Parathyroid adenoma (tissue), 2 donors: ENCODE measurements around the gene IL36B.
"Not testable (repeated sequence)": the region's sequence is repeated elsewhere in the genome, so short reads cannot be mapped to it uniquely, and the experiment has no call there.

Source experiments
- H2AFZ ChIP-seq: fragments of 300-600 bp; sonication (generic); one replicate; pipeline ENCODE4 v1.7.0; 2017; ENCODE audit warnings: antibody characterized with exemption, mild to moderate bottlenecking
- H3K27ac ChIP-seq: fragments of 300-600 bp; sonication (generic); one replicate; pipeline ENCODE4 v1.7.0; 2017
- H3K27me3 ChIP-seq: fragments of 300-600 bp; sonication (generic); one replicate; pipeline ENCODE4 v1.7.0; 2017; ENCODE audit warnings: low read length; ENCODE audit not compliant: control insufficient read depth, insufficient read depth
- H3K36me3 ChIP-seq: fragments of 300-600 bp; sonication (generic); one replicate; pipeline ENCODE4 v1.7.0; 2017; ENCODE audit warnings: low read length; ENCODE audit not compliant: control insufficient read depth, insufficient read depth
- H3K4me1 ChIP-seq: fragments of 300-600 bp; sonication (generic); one replicate; pipeline ENCODE4 v1.7.0; 2017; ENCODE audit warnings: control low read depth
- H3K4me2 ChIP-seq: fragments of 300-600 bp; sonication (generic); one replicate; pipeline ENCODE4 v1.7.0; 2017; ENCODE audit warnings: low read length
- H3K4me3 ChIP-seq: fragments of 300-600 bp; sonication (generic); one replicate; pipeline ENCODE4 v1.7.0; 2017; ENCODE audit warnings: low read depth, low read length
- H3K79me2 ChIP-seq: fragments of 300-600 bp; sonication (generic); one replicate; pipeline ENCODE4 v1.7.0; 2017; ENCODE audit warnings: control low read depth
- H3K9ac ChIP-seq: fragments of 300-600 bp; sonication (generic); one replicate; pipeline ENCODE4 v1.7.0; 2017; ENCODE audit warnings: mild to moderate bottlenecking
- H3K9me3 ChIP-seq: fragments of 300-600 bp; sonication (generic); one replicate; pipeline ENCODE4 v1.7.0; 2017; ENCODE audit warnings: low read length; ENCODE audit not compliant: control insufficient read depth
- CTCF ChIP-seq: fragments of 300-600 bp; sonication (generic); IDR thresholded peaks from one replicate; pipeline ENCODE4 v1.7.0; 2017; ENCODE audit warnings: antibody characterized with exemption, mild to moderate bottlenecking
- donor health status: primary hyperparathyroidism.

The IL36B gene

DNA sequence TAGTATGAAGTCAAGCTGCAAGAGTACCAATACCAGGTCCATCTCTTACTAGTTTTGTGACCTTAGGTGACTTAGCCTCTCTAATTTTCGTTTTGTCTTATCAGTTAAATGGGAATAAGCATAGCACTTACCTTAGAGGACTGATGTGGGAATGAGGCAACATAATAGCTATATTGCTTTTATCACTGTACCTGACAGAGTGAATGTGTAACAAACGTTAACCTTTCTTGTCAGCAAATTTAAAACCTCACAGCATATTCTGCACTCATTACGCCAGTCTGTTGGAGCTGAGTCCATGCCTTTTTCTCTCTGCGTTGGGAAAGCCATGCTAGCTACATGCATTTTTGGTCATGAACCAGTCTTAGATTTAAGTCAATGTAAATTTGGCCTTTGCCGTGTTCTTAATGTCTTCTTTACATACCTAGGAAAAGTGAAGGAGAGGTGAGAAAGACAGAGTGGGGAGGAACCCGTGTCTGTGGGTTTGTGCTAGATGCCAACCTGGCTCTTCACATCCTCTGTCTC, at the start of gene IL36B:
IL36B (minus strand) TSS at position 472 of the 522 bp plus-strand sequence.
- Histone ChIP-seq H3K4me1 (no peaks in the 10 kb centered on the region), H3K9me3 (no peaks in the 10 kb centered on the region), H3K9ac (no peak within 1 kb of the TSS), H3K4me3 (no peak within 1 kb of the TSS), H3K79me2 (no peaks in the 10 kb centered on the region), H3K36me3 (no peaks in the 10 kb centered on the region), H3K27me3 (no peaks in the 10 kb centered on the region), H3K4me2 (no peak within 1 kb of the TSS), H2AFZ (no peak within 1 kb of the TSS), H3K27ac (no peak within 1 kb of the TSS)
- no peak for TF ChIP-seq CTCF

- Histone ChIP-seq H3K4me3 (no peak overlapping the region), H2AFZ (no peak overlapping the region), H3K79me2 (no peaks in the 10 kb centered on the region), H3K4me1 (no peaks in the 10 kb centered on the region), H3K9me3 (no peaks in the 10 kb centered on the region), H3K27ac (no peak overlapping the region), H3K27me3 (no peaks in the 10 kb centered on the region), H3K4me2 (no peak overlapping the region), H3K36me3 (no peaks in the 10 kb centered on the region), H3K9ac (no peak overlapping the region)
- no peak for TF ChIP-seq CTCF
Observed at GRCh38 chr2:113102133-113102532, 49.5 kb upstream of the IL36B start.

DNA sequence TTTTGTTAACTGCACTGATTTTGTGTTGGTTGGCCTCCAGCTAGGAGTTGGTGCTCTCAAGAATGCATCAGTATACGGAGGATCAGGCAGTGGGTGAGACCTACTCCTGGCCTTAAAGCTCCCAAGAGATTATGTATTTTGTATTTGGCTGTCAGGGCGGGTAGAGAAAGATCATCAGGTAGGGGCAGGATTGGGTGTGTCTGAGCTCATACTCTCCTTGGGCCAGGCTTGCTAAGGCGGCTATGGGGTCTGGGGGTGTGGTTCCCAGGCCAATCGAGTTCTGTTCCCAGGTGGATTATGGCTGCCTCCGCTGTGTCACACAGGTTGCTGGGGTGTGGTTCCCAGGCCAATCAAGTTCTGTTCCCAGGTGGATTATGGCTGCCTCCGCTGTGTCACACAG, 45.9 kb upstream of the IL36B start:
- Histone ChIP-seq H3K4me1 (no peaks in the 10 kb centered on the region), H3K9me3 (no peaks in the 10 kb centered on the region)

DNA sequence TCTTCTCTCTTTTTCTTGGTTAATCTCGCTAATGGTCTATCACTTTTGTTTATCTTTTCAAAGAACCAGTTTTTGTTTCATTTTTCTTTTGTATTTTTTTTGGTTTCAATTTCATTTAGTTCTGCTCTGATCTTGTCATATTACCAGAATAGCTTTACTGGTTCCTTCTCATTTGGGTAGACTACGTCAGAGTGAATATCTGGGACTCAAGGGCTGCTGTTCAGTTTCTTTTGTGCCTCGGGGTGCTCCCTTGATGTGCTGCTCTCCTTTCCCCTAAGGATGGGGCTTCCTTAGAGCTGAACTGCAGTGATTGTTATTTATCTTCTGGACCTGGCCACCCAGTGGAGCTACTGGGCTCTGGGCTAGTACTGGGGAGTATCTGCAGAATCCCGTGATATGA, 45.4 kb upstream of the IL36B start:
- no peaks in the 10 kb centered on the region for H3K36me3 ChIP-seq
- H3K9me3 ChIP-seq = no peaks in the 10 kb centered on the region
- H3K27me3 ChIP-seq = no peaks in the 10 kb centered on the region
- no peaks in the 10 kb centered on the region for H3K4me1 ChIP-seq
- no peak for TF ChIP-seq CTCF
- H3K79me2 ChIP-seq = no peaks in the 10 kb centered on the region
- H3K4me2 ChIP-seq = no peak overlapping the region
- no peak overlapping the region for H2AFZ ChIP-seq
- no peak overlapping the region for H3K4me3 ChIP-seq
- no peak overlapping the region for H3K9ac ChIP-seq
- no peak overlapping the region for H3K27ac ChIP-seq

More for the DNA sequence above, 45.9 kb upstream of the IL36B start:
- no peak overlapping the region for H3K4me3 ChIP-seq
- no peaks in the 10 kb centered on the region for H3K27me3 ChIP-seq
- no peak for TF ChIP-seq CTCF
- H3K4me2 ChIP-seq = no peak overlapping the region
- no peaks in the 10 kb centered on the region for H3K79me2 ChIP-seq
- H2AFZ ChIP-seq = no peak overlapping the region
- H3K9ac ChIP-seq = no peak overlapping the region
- H3K36me3 ChIP-seq = no peaks in the 10 kb centered on the region
- H3K27ac ChIP-seq = no peak overlapping the region

GRCh38 chr2:113096842-113097618, 44.4 kb upstream of the IL36B start:
- not testable (repeated sequence) for H3K79me2 ChIP-seq, H3K9me3 ChIP-seq, H3K36me3 ChIP-seq, H3K27ac ChIP-seq, H3K27me3 ChIP-seq, H3K4me3 ChIP-seq, H2AFZ ChIP-seq, H3K4me1 ChIP-seq, H3K4me2 ChIP-seq, H3K9ac ChIP-seq

DNA sequence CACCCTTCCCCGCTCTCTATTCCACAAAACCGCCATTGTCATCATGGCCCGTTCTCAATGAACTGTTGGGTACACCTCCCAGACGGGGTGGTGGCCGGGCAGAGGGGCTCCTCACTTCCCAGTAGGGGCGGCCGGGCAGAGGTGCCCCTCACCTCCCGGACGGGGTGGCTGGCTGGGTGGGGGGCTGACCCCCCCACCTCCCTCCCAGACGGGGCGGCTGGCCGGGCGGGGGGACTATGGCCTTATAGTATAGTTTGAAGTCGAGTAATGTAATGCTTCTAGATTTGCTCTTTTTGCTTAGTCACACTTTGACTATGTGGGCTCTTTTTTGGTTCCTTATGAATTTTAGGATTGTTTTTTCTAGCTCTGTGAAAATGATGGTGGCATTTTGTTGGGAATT, 43.6 kb upstream of the IL36B start:
- not testable (repeated sequence) for H3K79me2 ChIP-seq, H3K9ac ChIP-seq, H3K9me3 ChIP-seq, H2AFZ ChIP-seq, H3K4me1 ChIP-seq, H3K27ac ChIP-seq, H3K4me3 ChIP-seq, H3K27me3 ChIP-seq, H3K36me3 ChIP-seq, H3K4me2 ChIP-seq
